ENCODE data around the gene HLCS.

HLCS gene

DNA sequence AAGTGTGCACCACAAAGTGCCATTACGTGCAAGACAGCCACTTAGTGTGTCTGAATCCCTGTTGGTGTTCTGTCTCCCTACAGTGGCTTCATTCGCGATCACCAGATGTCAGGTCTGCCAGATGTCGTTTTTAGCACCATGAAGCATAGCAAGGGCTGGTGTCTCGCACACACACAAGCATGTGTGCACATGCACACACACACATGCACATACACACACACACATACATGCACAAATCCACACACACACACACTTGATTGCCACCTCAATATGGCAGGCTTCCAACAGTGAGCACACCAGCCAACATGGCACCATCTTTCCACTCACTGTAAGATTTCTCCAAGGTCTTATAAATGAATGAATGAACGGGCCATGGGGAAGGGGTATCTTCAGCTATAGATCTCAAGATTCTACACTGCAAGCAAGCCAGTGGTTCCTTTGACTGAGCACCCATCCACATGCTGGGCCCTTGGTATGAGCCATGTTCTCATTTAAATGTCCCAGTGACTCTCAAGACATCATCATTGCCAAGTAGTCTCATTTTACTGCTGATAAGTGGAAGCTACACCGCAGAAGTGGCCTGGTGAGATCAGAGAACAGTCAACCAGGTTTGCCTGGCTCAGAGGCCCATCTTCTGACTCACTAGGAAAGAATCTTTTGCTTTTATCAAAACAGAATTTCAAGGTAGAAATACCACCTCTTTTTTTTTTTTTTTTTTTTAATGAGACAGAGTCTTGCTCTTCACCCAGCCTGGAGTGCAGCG lies 182.7 kb downstream of the HLCS start (continued):
- TF ChIP-seq ZNF777 (tag by site-specific recombination; IDR thresholded peaks at IDR 0.05; ENCODE audit: borderline replicate concordance) (no peak), ZNF596 (tag by site-specific recombination; IDR thresholded peaks at IDR 0.05) (no peak), OSR2 (tag by site-specific recombination; IDR thresholded peaks at IDR 0.05) (peak; percentile 90), ZNF426 (tag by site-specific recombination; IDR thresholded peaks at IDR 0.05) (no peak), ZNF266 (tag by site-specific recombination; IDR thresholded peaks at IDR 0.05; ENCODE audit: low read depth) (no peak), ZNF37A (tag by site-specific recombination; IDR thresholded peaks at IDR 0.05) (no peak), ZFP37 (tag by site-specific recombination; IDR thresholded peaks at IDR 0.05) (no peak; the same call in 1 of the 2 replicates), ZSCAN16 (tag by site-specific recombination; IDR thresholded peaks at IDR 0.05) (no peak), HOXC10 (CRISPR knock-in tag; IDR thresholded peaks at IDR 0.05) (no peak), ZNF501 (tag by site-specific recombination; IDR thresholded peaks at IDR 0.05) (no peak), ZBTB48 (tag by site-specific recombination; IDR thresholded peaks at IDR 0.05) (no peak), MYNN (tag by site-specific recombination; IDR thresholded peaks at IDR 0.05; ENCODE audit: borderline replicate concordance) (no peak), ZNF843 (tag by site-specific recombination; IDR thresholded peaks at IDR 0.05) (no peak), HOXA7 (CRISPR knock-in tag; IDR thresholded peaks at IDR 0.05; ENCODE audit: borderline replicate concordance) (no peak), ZNF747 (tag by site-specific recombination; IDR thresholded peaks at IDR 0.05) (0 out of 2 replicates have a peak, but pooled peaks have one; percentile 38), ZNF433 (tag by site-specific recombination; IDR thresholded peaks at IDR 0.05; ENCODE audit: low read depth) (no peak), ZNF214 (tag by site-specific recombination; IDR thresholded peaks at IDR 0.05; ENCODE audit: borderline replicate concordance) (no peak), ZNF24 (tag by site-specific recombination; IDR thresholded peaks at IDR 0.05) (no peak), ZNF558 (tag by site-specific recombination; IDR thresholded peaks at IDR 0.05) (no peak), ZNF560 (tag by site-specific recombination; IDR thresholded peaks at IDR 0.05; ENCODE audit: borderline replicate concordance) (no peak), ZNF707 (tag by site-specific recombination; IDR thresholded peaks at IDR 0.05) (no peak), ZNF654 (tag by site-specific recombination; IDR thresholded peaks at IDR 0.05; ENCODE audit: low read depth) (no peak), YY2 (tag by site-specific recombination; IDR thresholded peaks at IDR 0.05) (no peak), FEZF1 (tag by site-specific recombination; IDR thresholded peaks at IDR 0.05) (no peak), ZIC2 (tag by site-specific recombination; IDR thresholded peaks at IDR 0.05) (no peak), ZNF624 (tag by site-specific recombination; IDR thresholded peaks at IDR 0.05) (no peak), GLI2 (tag by site-specific recombination; IDR thresholded peaks at IDR 0.05; ENCODE audit: borderline replicate concordance, low read depth) (no peak), SP7 (tag by site-specific recombination; IDR thresholded peaks at IDR 0.05) (0 out of 2 replicates have a peak, but pooled peaks have one; percentile 36), ZNF423 (tag by site-specific recombination; IDR thresholded peaks at IDR 0.05) (no peak), KLF8 (tag by site-specific recombination; IDR thresholded peaks at IDR 0.05) (peak; percentile 55; the same call in 1 of the 2 replicates)
- TF ChIP-seq, protein P1, sequence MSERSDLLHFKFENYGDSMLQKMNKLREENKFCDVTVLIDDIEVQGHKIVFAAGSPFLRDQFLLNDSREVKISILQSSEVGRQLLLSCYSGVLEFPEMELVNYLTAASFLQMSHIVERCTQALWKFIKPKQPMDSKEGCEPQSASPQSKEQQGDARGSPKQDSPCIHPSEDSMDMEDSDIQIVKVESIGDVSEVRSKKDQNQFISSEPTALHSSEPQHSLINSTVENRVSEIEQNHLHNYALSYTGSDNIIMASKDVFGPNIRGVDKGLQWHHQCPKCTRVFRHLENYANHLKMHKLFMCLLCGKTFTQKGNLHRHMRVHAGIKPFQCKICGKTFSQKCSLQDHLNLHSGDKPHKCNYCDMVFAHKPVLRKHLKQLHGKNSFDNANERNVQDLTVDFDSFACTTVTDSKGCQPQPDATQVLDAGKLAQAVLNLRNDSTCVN (tag by site-specific recombination; optimal IDR thresholded peaks at IDR 0.05), result no peak
- TF ChIP-seq, protein P2, sequence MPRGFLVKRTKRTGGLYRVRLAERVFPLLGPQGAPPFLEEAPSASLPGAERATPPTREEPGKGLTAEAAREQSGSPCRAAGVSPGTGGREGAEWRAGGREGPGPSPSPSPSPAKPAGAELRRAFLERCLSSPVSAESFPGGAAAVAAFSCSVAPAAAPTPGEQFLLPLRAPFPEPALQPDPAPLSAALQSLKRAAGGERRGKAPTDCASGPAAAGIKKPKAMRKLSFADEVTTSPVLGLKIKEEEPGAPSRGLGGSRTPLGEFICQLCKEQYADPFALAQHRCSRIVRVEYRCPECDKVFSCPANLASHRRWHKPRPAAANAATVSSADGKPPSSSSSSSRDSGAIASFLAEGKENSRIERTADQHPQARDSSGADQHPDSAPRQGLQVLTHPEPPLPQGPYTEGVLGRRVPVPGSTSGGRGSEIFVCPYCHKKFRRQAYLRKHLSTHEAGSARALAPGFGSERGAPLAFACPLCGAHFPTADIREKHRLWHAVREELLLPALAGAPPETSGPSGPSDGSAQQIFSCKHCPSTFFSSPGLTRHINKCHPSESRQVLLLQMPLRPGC (tag by site-specific recombination; IDR thresholded peaks at IDR 0.05), result 0 out of 2 replicates have a peak, but pooled peaks have one; percentile 27
- TF ChIP-seq, protein P3, sequence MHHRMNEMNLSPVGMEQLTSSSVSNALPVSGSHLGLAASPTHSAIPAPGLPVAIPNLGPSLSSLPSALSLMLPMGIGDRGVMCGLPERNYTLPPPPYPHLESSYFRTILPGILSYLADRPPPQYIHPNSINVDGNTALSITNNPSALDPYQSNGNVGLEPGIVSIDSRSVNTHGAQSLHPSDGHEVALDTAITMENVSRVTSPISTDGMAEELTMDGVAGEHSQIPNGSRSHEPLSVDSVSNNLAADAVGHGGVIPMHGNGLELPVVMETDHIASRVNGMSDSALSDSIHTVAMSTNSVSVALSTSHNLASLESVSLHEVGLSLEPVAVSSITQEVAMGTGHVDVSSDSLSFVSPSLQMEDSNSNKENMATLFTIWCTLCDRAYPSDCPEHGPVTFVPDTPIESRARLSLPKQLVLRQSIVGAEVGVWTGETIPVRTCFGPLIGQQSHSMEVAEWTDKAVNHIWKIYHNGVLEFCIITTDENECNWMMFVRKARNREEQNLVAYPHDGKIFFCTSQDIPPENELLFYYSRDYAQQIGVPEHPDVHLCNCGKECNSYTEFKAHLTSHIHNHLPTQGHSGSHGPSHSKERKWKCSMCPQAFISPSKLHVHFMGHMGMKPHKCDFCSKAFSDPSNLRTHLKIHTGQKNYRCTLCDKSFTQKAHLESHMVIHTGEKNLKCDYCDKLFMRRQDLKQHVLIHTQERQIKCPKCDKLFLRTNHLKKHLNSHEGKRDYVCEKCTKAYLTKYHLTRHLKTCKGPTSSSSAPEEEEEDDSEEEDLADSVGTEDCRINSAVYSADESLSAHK (tag by site-specific recombination; IDR thresholded peaks at IDR 0.05), result no peak
- TF ChIP-seq, protein P4, sequence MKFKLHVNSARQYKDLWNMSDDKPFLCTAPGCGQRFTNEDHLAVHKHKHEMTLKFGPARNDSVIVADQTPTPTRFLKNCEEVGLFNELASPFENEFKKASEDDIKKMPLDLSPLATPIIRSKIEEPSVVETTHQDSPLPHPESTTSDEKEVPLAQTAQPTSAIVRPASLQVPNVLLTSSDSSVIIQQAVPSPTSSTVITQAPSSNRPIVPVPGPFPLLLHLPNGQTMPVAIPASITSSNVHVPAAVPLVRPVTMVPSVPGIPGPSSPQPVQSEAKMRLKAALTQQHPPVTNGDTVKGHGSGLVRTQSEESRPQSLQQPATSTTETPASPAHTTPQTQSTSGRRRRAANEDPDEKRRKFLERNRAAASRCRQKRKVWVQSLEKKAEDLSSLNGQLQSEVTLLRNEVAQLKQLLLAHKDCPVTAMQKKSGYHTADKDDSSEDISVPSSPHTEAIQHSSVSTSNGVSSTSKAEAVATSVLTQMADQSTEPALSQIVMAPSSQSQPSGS (tag by site-specific recombination; IDR thresholded peaks at IDR 0.05; ENCODE audit: low read depth), result no peak
